ENCODE measurements around the gene DCXR.
A peak's percentile ranks its signal among the peaks of the same experiment; 100 is the strongest.
"Not testable (repeated sequence)": the region's sequence is repeated elsewhere in the genome, so short reads cannot be mapped to it uniquely, and the experiment has no call there.

The DCXR gene

GRCh38 chr17:82043507-82043906 lies 6.0 kb upstream of the DCXR start:
- Mint-ChIP-seq H3K27ac (no peak overlapping the region), H3K4me3 (no peak overlapping the region), H3K9me3 (no peaks in the 10 kb centered on the region), H3K4me1 (ENCODE audit: low read depth) (peaks cover 9% of the 10 kb centered on the region), H3K36me3 (ENCODE audit: low read depth) (peaks cover 9% of the 10 kb centered on the region), H3K27me3 (no peaks in the 10 kb centered on the region)
- DNase-seq, result no peak

DNA sequence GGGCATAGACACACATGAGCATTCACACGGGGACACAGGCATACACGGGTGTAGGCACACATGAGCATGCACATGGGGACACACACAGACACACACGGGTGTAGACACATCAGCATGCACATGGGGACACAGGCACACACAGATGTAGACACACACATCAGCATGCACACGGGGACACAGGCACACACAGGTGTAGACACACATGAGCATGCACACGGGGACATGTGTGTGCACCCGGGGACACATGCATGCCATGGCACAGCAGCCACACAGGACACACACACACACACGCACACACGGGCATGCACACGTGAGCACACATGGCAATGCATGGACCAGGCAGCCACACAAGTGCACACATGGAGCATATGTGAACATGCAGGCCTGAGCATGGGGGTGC lies 5.2 kb upstream of the DCXR start:
- Mint-ChIP-seq H3K9me3 (no peaks in the 10 kb centered on the region), H3K27me3 (no peaks in the 10 kb centered on the region), H3K4me1 (ENCODE audit: low read depth) (peaks cover 14% of the 10 kb centered on the region), H3K36me3 (ENCODE audit: low read depth) (peaks cover 7% of the 10 kb centered on the region), H3K27ac (no peak overlapping the region), H3K4me3 (no peak overlapping the region)
- DNase-seq, result no peak

- DNase-seq, result no peak
- Mint-ChIP-seq H3K4me3 (no peak overlapping the region), H3K27ac (no peak overlapping the region), H3K9me3 (no peaks in the 10 kb centered on the region), H3K4me1 (ENCODE audit: low read depth) (peaks cover 13% of the 10 kb centered on the region), H3K36me3 (ENCODE audit: low read depth) (peaks cover 3% of the 10 kb centered on the region), H3K27me3 (no peaks in the 10 kb centered on the region)
Measured at GRCh38 chr17:82041144-82041814, 3.8 kb upstream of the DCXR start.

DNA sequence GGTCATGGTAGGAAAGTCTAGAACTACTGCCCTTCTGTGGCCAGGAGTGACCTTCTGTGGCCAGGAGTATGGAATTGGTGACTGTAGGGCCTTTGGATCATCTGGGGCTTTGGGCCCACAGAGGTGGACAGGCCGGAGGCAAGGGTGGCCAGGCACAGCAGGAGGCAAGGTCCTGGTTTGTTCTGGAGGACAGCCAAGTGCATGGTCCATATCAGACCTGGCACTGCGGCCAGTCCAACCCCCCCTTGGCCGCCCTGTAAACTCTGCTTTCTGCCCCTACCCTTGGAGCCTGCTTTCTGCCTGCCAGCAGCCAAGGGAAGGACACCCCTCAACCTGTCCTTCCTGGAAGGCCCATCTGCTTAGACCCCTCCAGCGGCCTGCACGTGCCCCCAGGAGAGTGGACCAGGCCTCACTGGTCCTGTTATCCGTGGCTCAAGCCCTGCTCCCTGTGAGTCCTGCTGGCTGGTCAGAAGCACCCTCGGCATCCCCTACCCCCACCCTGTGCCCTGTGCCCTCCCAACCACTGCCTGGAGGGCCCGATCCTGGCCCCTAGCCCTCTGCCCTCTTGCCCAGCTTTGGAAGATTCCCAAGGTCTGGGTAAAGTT lies 2.3 kb upstream of the DCXR start:
- Mint-ChIP-seq H3K27ac (no peak overlapping the region), H3K9me3 (no peaks in the 10 kb centered on the region), H3K36me3 (ENCODE audit: low read depth) (peaks cover 15% of the 10 kb centered on the region), H3K4me3 (no peak overlapping the region), H3K27me3 (no peaks in the 10 kb centered on the region), H3K4me1 (ENCODE audit: low read depth) (peaks cover 26% of the 10 kb centered on the region)
- DNase-seq, result no peak

- H3K27me3 Mint-ChIP-seq, H3K4me3 Mint-ChIP-seq, DNase-seq, H3K9me3 Mint-ChIP-seq, H3K27ac Mint-ChIP-seq: not testable (repeated sequence)
- peaks cover 26% of the 10 kb centered on the region for H3K4me1 Mint-ChIP-seq (ENCODE audit: low read depth)
- H3K36me3 Mint-ChIP-seq (ENCODE audit: low read depth), result peaks cover 21% of the 10 kb centered on the region
Measured at GRCh38 chr17:82038796-82039409, 1.4 kb upstream of the DCXR start.

DNA sequence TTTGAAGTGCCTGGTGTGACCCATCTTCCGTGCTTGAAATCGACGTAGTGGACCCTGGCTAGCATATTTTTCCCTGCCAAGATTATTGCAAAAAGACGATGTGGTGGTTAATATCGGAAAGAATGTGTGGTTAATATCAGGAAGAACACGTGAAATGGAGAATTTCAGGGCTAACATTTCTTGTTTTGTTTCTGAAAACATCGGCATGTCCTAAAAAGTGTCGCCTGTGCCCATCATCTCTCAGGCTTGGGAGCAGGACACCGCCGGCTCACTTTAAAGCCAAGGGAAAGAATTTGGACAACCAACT lies 345 bp upstream of the DCXR start:
- no peak for DNase-seq
- Mint-ChIP-seq H3K4me1 (ENCODE audit: low read depth) (peaks cover 28% of the 10 kb centered on the region), H3K36me3 (ENCODE audit: low read depth) (peaks cover 22% of the 10 kb centered on the region), H3K27me3 (no peaks in the 10 kb centered on the region), H3K4me3 (peak overlapping the region; percentile 83), H3K9me3 (no peaks in the 10 kb centered on the region), H3K27ac (peak overlapping the region; percentile 94)

DNA sequence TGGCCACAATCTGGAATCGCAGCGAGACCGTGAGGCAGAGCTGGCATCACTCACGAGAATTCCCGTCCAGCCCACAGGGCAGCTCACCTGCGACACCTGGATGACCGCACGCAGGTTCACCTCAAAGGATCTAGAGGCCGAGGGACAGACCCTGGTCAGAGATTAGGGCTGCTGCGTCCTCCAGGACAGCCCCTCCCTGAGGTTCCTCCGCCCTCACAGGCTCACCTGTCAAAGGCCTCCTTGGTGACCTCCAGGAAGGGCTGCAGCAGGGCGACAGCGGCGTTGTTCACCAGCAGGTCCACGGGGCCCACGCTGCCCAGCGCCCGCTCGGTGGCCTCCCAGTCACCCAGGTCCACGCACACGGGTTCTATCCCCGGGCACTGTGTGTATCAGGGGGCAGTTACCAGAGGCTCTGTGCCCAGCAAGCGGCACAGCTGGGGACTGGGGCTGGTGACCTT lies 834 bp downstream of the DCXR start:
- DNase-seq, result no peak
- Mint-ChIP-seq H3K36me3 (ENCODE audit: low read depth) (peaks cover 22% of the 10 kb centered on the region), H3K4me3 (peak overlapping the region; percentile 83), H3K27me3 (no peaks in the 10 kb centered on the region), H3K27ac (peak overlapping the region; percentile 52), H3K4me1 (ENCODE audit: low read depth) (peaks cover 29% of the 10 kb centered on the region), H3K9me3 (no peaks in the 10 kb centered on the region)

DNA sequence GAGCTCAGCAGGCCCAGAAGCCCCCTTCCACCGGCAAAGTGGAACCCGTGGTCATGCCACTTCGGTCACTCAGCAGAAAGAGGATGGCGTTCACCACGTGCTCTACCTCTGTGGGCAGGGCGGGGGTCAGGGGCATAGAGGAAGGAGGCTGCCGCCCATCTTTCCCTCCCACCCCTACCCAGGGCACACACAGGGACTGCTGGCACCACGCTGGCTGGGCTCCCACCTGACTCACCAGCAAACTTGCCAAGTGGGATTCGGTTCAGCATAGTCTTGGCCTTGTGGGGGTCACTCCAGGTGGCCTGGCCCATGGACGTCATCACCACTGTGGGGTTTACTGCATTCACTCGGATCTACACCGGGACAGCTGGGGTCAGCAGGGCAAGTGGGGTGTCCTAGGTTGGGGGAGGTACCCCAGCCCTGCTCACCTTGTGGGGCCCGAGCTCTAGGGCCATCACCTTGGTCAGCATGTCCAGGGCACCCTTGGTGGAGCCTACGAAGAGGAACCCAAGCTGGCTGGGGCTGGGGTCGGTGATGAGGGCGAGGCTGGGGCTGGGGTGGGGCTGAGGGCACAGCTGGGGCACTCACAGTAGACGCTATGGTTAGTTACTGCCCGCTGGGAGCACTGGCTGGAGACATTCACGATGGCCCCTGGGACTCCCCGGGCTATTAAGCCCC lies 1.4 kb downstream of the DCXR start:
- Mint-ChIP-seq H3K27me3 (no peaks in the 10 kb centered on the region), H3K9me3 (no peaks in the 10 kb centered on the region), H3K36me3 (ENCODE audit: low read depth) (peaks cover 22% of the 10 kb centered on the region), H3K4me1 (ENCODE audit: low read depth) (peaks cover 29% of the 10 kb centered on the region), H3K27ac (peak overlapping the region; percentile 52), H3K4me3 (peak overlapping the region; percentile 83)
- no peak for DNase-seq

GRCh38 chr17:82035488-82035887 lies 2.0 kb downstream of the DCXR start:
- DNase-seq, result no peak
- Mint-ChIP-seq H3K27me3 (no peaks in the 10 kb centered on the region), H3K4me3 (peak overlapping the region; percentile 83), H3K27ac (no peak overlapping the region), H3K36me3 (ENCODE audit: low read depth) (peaks cover 22% of the 10 kb centered on the region), H3K9me3 (no peaks in the 10 kb centered on the region), H3K4me1 (ENCODE audit: low read depth) (peaks cover 30% of the 10 kb centered on the region)

DNA sequence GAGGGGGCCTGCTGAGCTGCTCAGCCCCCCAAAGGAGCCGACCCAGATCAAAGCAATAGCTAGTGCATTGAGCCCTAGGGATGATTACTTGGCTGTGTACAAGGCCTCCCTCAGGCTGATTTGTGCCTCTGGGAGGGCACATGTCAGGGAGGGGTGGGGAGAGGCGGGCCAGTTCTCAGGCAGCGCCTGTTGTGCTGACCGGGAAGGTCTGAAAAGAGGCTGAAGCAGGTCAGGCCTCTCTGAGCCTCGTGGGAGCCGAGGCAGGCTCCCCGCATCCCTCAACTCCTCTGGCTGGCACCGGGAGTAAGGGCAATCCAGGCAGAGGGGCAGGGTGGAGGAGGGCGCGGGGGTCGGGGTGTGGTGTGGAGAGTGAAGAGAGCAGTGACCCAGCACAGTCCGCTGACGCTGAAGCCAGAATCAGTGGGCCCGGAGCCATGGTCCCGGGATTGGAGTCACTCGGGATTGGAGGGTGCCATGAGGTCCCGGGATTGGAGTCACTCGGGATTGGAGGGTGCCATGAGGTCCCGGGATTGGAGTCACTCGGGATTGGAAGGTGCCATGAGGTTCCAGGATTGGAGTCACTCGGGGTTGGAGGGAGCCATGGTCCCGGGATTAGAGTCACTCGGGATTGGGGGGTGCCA lies 3.0 kb downstream of the DCXR start:
- Mint-ChIP-seq H3K27ac (no peak overlapping the region), H3K4me1 (ENCODE audit: low read depth) (peaks cover 36% of the 10 kb centered on the region), H3K4me3 (no peak overlapping the region), H3K36me3 (ENCODE audit: low read depth) (peaks cover 25% of the 10 kb centered on the region), H3K27me3 (no peaks in the 10 kb centered on the region), H3K9me3 (no peaks in the 10 kb centered on the region)
- DNase-seq, result no peak

DNA sequence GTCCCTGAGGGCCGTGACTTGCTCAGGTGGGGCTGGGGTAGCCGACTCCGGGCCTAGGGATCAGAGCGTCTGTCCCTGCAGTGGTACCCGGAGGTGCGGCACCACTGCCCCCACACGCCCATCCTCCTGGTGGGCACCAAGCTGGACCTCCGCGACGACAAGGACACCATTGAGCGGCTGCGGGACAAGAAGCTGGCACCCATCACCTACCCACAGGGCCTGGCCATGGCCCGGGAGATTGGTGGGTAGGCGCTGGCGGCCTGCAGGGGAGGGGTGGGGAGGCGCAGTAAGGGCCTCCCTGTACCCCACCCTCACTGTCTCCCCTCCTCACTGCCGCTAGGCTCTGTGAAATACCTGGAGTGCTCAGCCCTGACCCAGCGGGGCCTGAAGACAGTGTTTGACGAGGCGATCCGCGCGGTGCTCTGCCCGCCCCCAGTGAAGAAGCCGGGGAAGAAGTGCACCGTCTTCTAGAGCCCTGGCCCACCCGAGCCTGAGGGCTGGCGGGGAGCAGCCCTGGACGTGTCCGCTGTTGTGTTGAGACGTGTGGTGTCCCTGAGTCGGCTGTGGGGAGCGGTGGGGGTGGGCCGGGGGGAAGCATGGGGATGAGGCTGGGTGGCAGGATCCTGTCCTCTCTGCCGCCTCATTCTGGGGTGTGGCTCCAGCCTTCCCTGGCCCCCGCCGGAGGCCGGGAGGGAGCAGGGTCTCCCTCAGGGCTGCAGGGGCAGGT lies 4.0 kb downstream of the DCXR start:
- Mint-ChIP-seq H3K4me3 (no peak overlapping the region), H3K36me3 (ENCODE audit: low read depth) (peaks cover 31% of the 10 kb centered on the region), H3K4me1 (ENCODE audit: low read depth) (peaks cover 33% of the 10 kb centered on the region), H3K9me3 (no peaks in the 10 kb centered on the region), H3K27ac (no peak overlapping the region), H3K27me3 (no peaks in the 10 kb centered on the region)
- DNase-seq, result no peak

GRCh38 chr17:82031885-82032627 lies 5.4 kb downstream of the DCXR start:
- DNase-seq, result peak; percentile 66
- Mint-ChIP-seq H3K9me3 (no peaks in the 10 kb centered on the region), H3K27me3 (no peaks in the 10 kb centered on the region), H3K4me1 (ENCODE audit: low read depth) (peaks cover 26% of the 10 kb centered on the region), H3K36me3 (ENCODE audit: low read depth) (peaks cover 41% of the 10 kb centered on the region), H3K27ac (no peak overlapping the region), H3K4me3 (peak overlapping the region; percentile 68)

DNA sequence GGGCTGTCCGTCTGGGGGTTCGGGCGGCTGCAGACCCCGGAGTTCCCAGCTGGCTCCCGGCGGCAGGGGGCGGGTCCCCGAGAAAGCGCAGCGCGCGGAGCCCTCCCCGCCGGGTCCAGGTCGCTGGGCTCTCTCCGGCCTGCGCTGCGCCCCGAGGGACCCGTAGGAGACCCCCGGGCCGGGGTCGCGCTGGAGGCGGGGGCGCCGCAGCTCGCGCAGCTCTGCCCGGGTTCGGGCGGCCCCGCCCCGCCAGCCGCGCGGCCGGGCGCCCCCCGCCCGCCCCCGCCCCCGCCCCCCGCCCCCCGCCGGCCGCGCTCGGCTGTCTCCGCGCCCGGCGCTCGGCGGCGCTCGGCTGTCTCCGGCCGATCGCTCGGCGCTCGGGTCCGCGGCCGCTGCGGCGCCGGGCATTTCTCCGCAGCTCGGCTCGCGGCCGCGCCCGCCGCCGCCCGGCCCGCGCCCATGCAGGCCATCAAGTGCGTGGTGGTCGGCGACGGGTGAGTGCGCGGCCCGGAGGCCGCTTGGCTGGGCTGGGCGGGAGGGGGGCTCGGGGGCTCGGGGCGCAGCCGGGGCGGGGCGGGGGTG lies 6.1 kb downstream of the DCXR start, which contains the start of gene RAC3:
TSS of gene RAC3 (plus strand) at position 376 of the 582 bp plus-strand sequence. CDS start at position 460, 84 bp downstream.
- no peaks in the 10 kb centered on the region for H3K27me3 Mint-ChIP-seq
- peak within 1 kb of the TSS; percentile 74 for H3K4me3 Mint-ChIP-seq
- H3K4me1 Mint-ChIP-seq (ENCODE audit: low read depth), result peaks cover 24% of the 10 kb centered on the region
- peaks cover 40% of the 10 kb centered on the region for H3K36me3 Mint-ChIP-seq (ENCODE audit: low read depth)
- peak; percentile 54 for DNase-seq
- H3K9me3 Mint-ChIP-seq, result no peaks in the 10 kb centered on the region
- H3K27ac Mint-ChIP-seq, result peak within 1 kb of the TSS; percentile 74

All from activated T-cell treated with anti-CD3 and anti-CD28 coated beads, Interleukin-2, amount 50 U/mL, for 24 hours (primary cell).